CD14-positive monocyte (primary cell): ENCODE results near the gene PSMB8. TPM values are rescaled to one million over a fixed set of nuclear protein-coding genes. Genes with fewer than 3 reads are reported as not detected.

Source experiments
- DNase-seq, 3 donors: peaks; one replicate each; pipeline ENCODE4 v3.0.0-alpha.2; 2011 to 2022
- H2AFZ ChIP-seq: 2 replicates; pipeline ENCODE4 v1.6.0; 2012; ENCODE audit warnings: mild to moderate bottlenecking, low read depth, low read length, inconsistent platforms; ENCODE audit not compliant: insufficient read depth, poor library complexity, severe bottlenecking
- H3K27ac ChIP-seq, 2 donors: 1 replicate in 1 of 2; 2 replicates in 1 of 2; pipeline ENCODE4 v1.5.1; 2012 to 2013; ENCODE audit warnings: low read length in 2 of 2, control low read depth in 1 of 2, inconsistent platforms in 1 of 2, low read depth in 1 of 2, mild to moderate bottlenecking in 1 of 2
- H3K27me3 ChIP-seq, 2 donors: one replicate each; pipeline versions ENCODE4 v1.6.0 to v1.6.1; 2011 to 2013; ENCODE audit warnings: low read length in 2 of 2; ENCODE audit not compliant: control insufficient read depth in 2 of 2, insufficient read depth in 2 of 2
- H3K36me3 ChIP-seq, 2 donors: replicated peaks in 1 of 2; 1 replicate in 1 of 2; 2 replicates in 1 of 2; pipeline versions ENCODE4 v1.5.1 to v1.6.1; 2012 to 2013; ENCODE audit warnings: low read length in 2 of 2, control low read depth in 1 of 2, inconsistent platforms in 1 of 2, mild to moderate bottlenecking in 1 of 2; ENCODE audit not compliant: insufficient read depth in 2 of 2, control insufficient read depth in 1 of 2
- H3K4me1 ChIP-seq, 2 donors: 1 replicate in 1 of 2; 2 replicates in 1 of 2; pipeline versions ENCODE4 v1.5.1 to v1.6.1; 2012 to 2013; ENCODE audit warnings: low read length in 2 of 2, control low read depth in 1 of 2, inconsistent platforms in 1 of 2, mild to moderate bottlenecking in 1 of 2, moderate library complexity in 1 of 2; ENCODE audit not compliant: insufficient read depth in 2 of 2, control insufficient read depth in 1 of 2
- H3K4me2 ChIP-seq: replicated peaks from 2 replicates; pipeline ENCODE3; 2012; ENCODE audit warnings: low read length, moderate library complexity, mild to moderate bottlenecking; ENCODE audit not compliant: poor library complexity, severe bottlenecking; ENCODE audit errors: extremely low read depth
- H3K4me3 ChIP-seq, 3 experiments: fragments of 200-600 bp in 1 of 3; sonication (generic) in 1 of 3; replicated peaks in 1 of 3; 1 replicate in 2 of 3; 2 replicates in 1 of 3; pipeline ENCODE4 v1.5.1; 2011 to 2013; ENCODE audit warnings: low read length in 3 of 3, mild to moderate bottlenecking in 3 of 3, control low read depth in 2 of 3, low read depth in 2 of 3, inconsistent platforms in 1 of 3, moderate library complexity in 1 of 3
- H3K79me2 ChIP-seq: 2 replicates; pipeline ENCODE4 v1.6.0; 2012; ENCODE audit warnings: mild to moderate bottlenecking, control low read depth, inconsistent platforms, low read length, moderate library complexity; ENCODE audit not compliant: insufficient read depth
- H3K9ac ChIP-seq: 2 replicates; pipeline ENCODE4 v1.6.0; 2017; ENCODE audit warnings: low read length, mild to moderate bottlenecking; ENCODE audit not compliant: insufficient read depth, poor library complexity, severe bottlenecking
- H3K9me3 ChIP-seq, 2 donors: replicated peaks in 1 of 2; 1 replicate in 1 of 2; 2 replicates in 1 of 2; pipeline versions ENCODE4 v1.5.1 to v1.6.1; 2012 to 2013; ENCODE audit warnings: low read length in 2 of 2, control low read depth in 1 of 2; ENCODE audit not compliant: control insufficient read depth in 1 of 2, insufficient read depth in 1 of 2
- H4K20me1 ChIP-seq: 2 replicates; pipeline ENCODE4 v1.6.0; 2012; ENCODE audit warnings: mild to moderate bottlenecking, low read length, control low read depth, moderate library complexity; ENCODE audit not compliant: insufficient read depth
- H3K27ac Mint-ChIP-seq, 7 donors: one replicate each; pipeline ENCODE4 v1.8.0; 2020; ENCODE audit warnings: mild to moderate bottlenecking in 7 of 7, mixed read lengths in 7 of 7, moderate library complexity in 6 of 7, inconsistent platforms in 2 of 7
- H3K27me3 Mint-ChIP-seq, 3 donors: one replicate each; pipeline ENCODE4 v1.8.0; 2021 to 2022; ENCODE audit warnings: low read depth in 3 of 3, mild to moderate bottlenecking in 3 of 3, mixed read lengths in 3 of 3, moderate library complexity in 3 of 3, inconsistent platforms in 1 of 3
- H3K36me3 Mint-ChIP-seq, 2 donors: one replicate each; pipeline ENCODE4 v1.8.0; 2020; ENCODE audit warnings: mixed read lengths in 2 of 2, inconsistent platforms in 1 of 2, mild to moderate bottlenecking in 1 of 2
- H3K4me1 Mint-ChIP-seq: one replicate; pipeline ENCODE4 v1.8.0; 2020; ENCODE audit warnings: mild to moderate bottlenecking, mixed read lengths
- H3K4me3 Mint-ChIP-seq, 2 donors: one replicate each; pipeline ENCODE4 v1.8.0; 2020; ENCODE audit warnings: mild to moderate bottlenecking in 2 of 2, mixed read lengths in 2 of 2, moderate library complexity in 1 of 2
- H3K9me3 Mint-ChIP-seq, 7 donors: one replicate each; pipeline ENCODE4 v1.8.0; 2020 to 2022; ENCODE audit warnings: mixed read lengths in 7 of 7, mild to moderate bottlenecking in 6 of 7, moderate library complexity in 6 of 7, inconsistent platforms in 2 of 7
- CTCF ChIP-seq: fragments of 200-600 bp; IDR thresholded peaks from one replicate; pipeline ENCODE4 v1.8.0; 2022; ENCODE audit warnings: antibody characterized with exemption, mild to moderate bottlenecking
- WGBS: methylation state at CpG from one replicate; pipeline ENCODE4 v1.1.5; 2013; ENCODE audit warnings: missing lambda C conversion rate; ENCODE audit not compliant: insufficient coverage; 5-methylcytosine and 5-hydroxymethylcytosine counted together
- intact Hi-C, 2 donors: fragments of 100-400 bp; cut with micrococcal nuclease; formaldehyde crosslinking; loops; one replicate each; pipeline versions ENCODE4 v1.15.0 to v1.15.1; 2023
- polyA plus RNA-seq, 3 donors: library from polyadenylated mRNA; depleted of rRNA in 1 of 3; unstranded in 2 of 3; stranded (reverse) in 1 of 3; fragments of 300-500 nt in 2 of 3; fragments of >200 nt in 1 of 3; fragmentation: Illumina TruSeq in 2 of 3; gene quantifications; 1 replicate in 2 of 3; 2 replicates in 1 of 3; pipeline ENCODE4 v1.2.3, GENCODE V29; 2012 to 2021

PSMB8 gene
- polyA plus RNA-seq, 3 donors: 164 to 534 (median 487) TPM

- H3K27ac Mint-ChIP-seq: peak overlapping the region in 1 of 7 donors; percentile 30
- H3K9me3 Mint-ChIP-seq: peaks cover 0 to 3% (median 0%) of the 10 kb centered on the region in 7 donors
- intact Hi-C loops: loop anchor here in 1 of 2 donors (10.0 kb wide), 1 partner anchor 458 kb away; the partner anchor contains the start of gene BTNL2
- Histone ChIP-seq H3K9me3 (no peaks in the 10 kb centered on the region), H3K36me3 (peaks cover 36 to 50% of the 10 kb centered on the region in 2 donors), H3K9ac (no peak overlapping the region), H3K4me1 (peaks cover 21 to 22% of the 10 kb centered on the region in 2 donors), H3K4me2 (no peak overlapping the region), H3K27me3 (no peaks in the 10 kb centered on the region), H3K4me3 (no peak overlapping the region), H3K79me2 (peaks cover 4% of the 10 kb centered on the region), H4K20me1 (peaks cover 11% of the 10 kb centered on the region), H3K27ac (no peak overlapping the region), H2AFZ (no peak overlapping the region)
- no peak for TF ChIP-seq CTCF
- no peak overlapping the region for H3K4me3 Mint-ChIP-seq
- H3K4me1 Mint-ChIP-seq: peaks cover 33% of the 10 kb centered on the region
- H3K36me3 Mint-ChIP-seq: peaks cover 46% of the 10 kb centered on the region in 2 donors
- WGBS: no CpG with 5 or more reads among the region's 3 CpGs
- DNase-seq: no peak
- H3K27me3 Mint-ChIP-seq: no peaks in the 10 kb centered on the region
Measured at GRCh38 chr6:32862725-32863124, 18.9 kb upstream of the PSMB8 start.

- Mint-ChIP-seq H3K4me3 (no peak overlapping the region), H3K4me1 (peaks cover 32% of the 10 kb centered on the region), H3K36me3 (peaks cover 58 to 64% of the 10 kb centered on the region in 2 donors), H3K27ac (no peak overlapping the region), H3K9me3 (peaks cover 0 to 3% (median 0%) of the 10 kb centered on the region in 7 donors), H3K27me3 (peaks cover 0 to 1% (median 0%) of the 10 kb centered on the region in 3 donors)
- DNase-seq: no peak
- peaks cover 16% of the 10 kb centered on the region for H3K79me2 ChIP-seq
- whole genome bisulfite sequencing: no CpG with 5 or more reads among the region's 1 CpG
- no peak overlapping the region for H2AFZ ChIP-seq
- no peak overlapping the region for H3K4me3 ChIP-seq
- H3K4me1 ChIP-seq: peaks cover 15 to 19% of the 10 kb centered on the region in 2 donors
- H3K9me3 ChIP-seq: no peaks in the 10 kb centered on the region
- H3K9ac ChIP-seq: no peak overlapping the region
- no peak overlapping the region for H3K27ac ChIP-seq
- intact Hi-C loops: loop anchor here in 1 of 2 donors (10.0 kb wide), 1 partner anchor 456 kb away; the partner anchor contains the start of gene BTNL2
- H3K4me2 ChIP-seq: no peak overlapping the region
- peaks cover 18% of the 10 kb centered on the region for H4K20me1 ChIP-seq
- peaks cover 47 to 70% of the 10 kb centered on the region in 2 donors for H3K36me3 ChIP-seq
- no peaks in the 10 kb centered on the region for H3K27me3 ChIP-seq
- no peak for TF ChIP-seq CTCF
Measured at GRCh38 chr6:32860674-32861073, 16.8 kb upstream of the PSMB8 start.
